DOHH2 (cell line): Measurements from ENCODE around the gene CHKA.
A peak's percentile ranks its signal among the peaks of the same experiment; 100 is the strongest.

Experiments used
- H3F3A ChIP-seq: fragments of 200-600 bp; sonication (generic), shearing (Covaris generic); 2 replicates; pipeline ENCODE4 v1.6.0; 2016; ENCODE audit warnings: antibody characterized with exemption, mild to moderate bottlenecking; ENCODE audit not compliant: control insufficient read depth, insufficient read depth
- H3K27ac ChIP-seq: fragments of 200-600 bp; sonication (generic); 2 replicates; pipeline ENCODE4 v1.5.1; 2014; ENCODE audit warnings: low read depth, mild to moderate bottlenecking, low read length, moderate library complexity
- H3K27me3 ChIP-seq: fragments of 200-600 bp; sonication (generic); 2 replicates; pipeline ENCODE4 v1.6.1; 2014; ENCODE audit warnings: mild to moderate bottlenecking, low read length, mixed read lengths; ENCODE audit not compliant: control insufficient read depth
- H3K36me3 ChIP-seq: fragments of 200-600 bp; sonication (generic); 2 replicates; pipeline ENCODE4 v1.6.1; 2014; ENCODE audit warnings: mild to moderate bottlenecking, low read length, moderate library complexity, mixed read lengths; ENCODE audit not compliant: control insufficient read depth
- H3K4me1 ChIP-seq: fragments of 200-600 bp; sonication (generic); 2 replicates; pipeline ENCODE4 v1.6.1; 2014; ENCODE audit warnings: mild to moderate bottlenecking, low read length, mixed read lengths; ENCODE audit not compliant: control insufficient read depth
- H3K4me2 ChIP-seq: fragments of 200-600 bp; sonication (generic); 2 replicates; pipeline ENCODE4 v1.6.0; 2014; ENCODE audit warnings: mild to moderate bottlenecking, low read length, moderate library complexity
- H3K4me3 ChIP-seq: fragments of 200-600 bp; sonication (generic); 2 replicates; pipeline ENCODE4 v1.5.1; 2014; ENCODE audit warnings: mild to moderate bottlenecking, low read length, mixed read lengths
- H3K79me2 ChIP-seq: fragments of 200-600 bp; sonication (generic); 2 replicates; pipeline ENCODE4 v1.6.1; 2014; ENCODE audit warnings: mild to moderate bottlenecking, low read length, mixed read lengths; ENCODE audit not compliant: control insufficient read depth
- H3K9me2 ChIP-seq: fragments of 200-600 bp; sonication (generic); replicated peaks from 2 replicates; pipeline ENCODE4 v1.6.1; 2014; ENCODE audit warnings: mild to moderate bottlenecking, low read length, mixed read lengths; ENCODE audit not compliant: control insufficient read depth
- H3K9me3 ChIP-seq: fragments of 200-600 bp; sonication (generic); 2 replicates; pipeline ENCODE4 v1.6.1; 2014; ENCODE audit warnings: antibody characterized with exemption, low read length, mixed read lengths; ENCODE audit not compliant: control insufficient read depth, insufficient read depth
- H4K20me1 ChIP-seq: fragments of 200-600 bp; sonication (generic); 2 replicates; pipeline ENCODE4 v1.6.0; 2014; ENCODE audit warnings: low read depth, mild to moderate bottlenecking, antibody characterized with exemption, low read length, moderate library complexity; ENCODE audit not compliant: control insufficient read depth, insufficient read depth
- EZH2phosphoT487 ChIP-seq: fragments of 200-600 bp; sonication (generic); IDR thresholded peaks from 2 replicates; pipeline ENCODE4 v1.6.1; 2017; ENCODE audit warnings: borderline replicate concordance, mild to moderate bottlenecking, antibody characterized with exemption, low read length, moderate library complexity, mixed read lengths
- TF ChIP-seq, protein P1 (sequence below): fragments of 200-600 bp; sonication (generic); IDR thresholded peaks from one replicate; pipeline ENCODE4 v1.5.1; 2014; ENCODE audit warnings: antibody characterized with exemption, mild to moderate bottlenecking, low read depth, low read length; ENCODE audit not compliant: poor library complexity, severe bottlenecking

Gene CHKA

DNA sequence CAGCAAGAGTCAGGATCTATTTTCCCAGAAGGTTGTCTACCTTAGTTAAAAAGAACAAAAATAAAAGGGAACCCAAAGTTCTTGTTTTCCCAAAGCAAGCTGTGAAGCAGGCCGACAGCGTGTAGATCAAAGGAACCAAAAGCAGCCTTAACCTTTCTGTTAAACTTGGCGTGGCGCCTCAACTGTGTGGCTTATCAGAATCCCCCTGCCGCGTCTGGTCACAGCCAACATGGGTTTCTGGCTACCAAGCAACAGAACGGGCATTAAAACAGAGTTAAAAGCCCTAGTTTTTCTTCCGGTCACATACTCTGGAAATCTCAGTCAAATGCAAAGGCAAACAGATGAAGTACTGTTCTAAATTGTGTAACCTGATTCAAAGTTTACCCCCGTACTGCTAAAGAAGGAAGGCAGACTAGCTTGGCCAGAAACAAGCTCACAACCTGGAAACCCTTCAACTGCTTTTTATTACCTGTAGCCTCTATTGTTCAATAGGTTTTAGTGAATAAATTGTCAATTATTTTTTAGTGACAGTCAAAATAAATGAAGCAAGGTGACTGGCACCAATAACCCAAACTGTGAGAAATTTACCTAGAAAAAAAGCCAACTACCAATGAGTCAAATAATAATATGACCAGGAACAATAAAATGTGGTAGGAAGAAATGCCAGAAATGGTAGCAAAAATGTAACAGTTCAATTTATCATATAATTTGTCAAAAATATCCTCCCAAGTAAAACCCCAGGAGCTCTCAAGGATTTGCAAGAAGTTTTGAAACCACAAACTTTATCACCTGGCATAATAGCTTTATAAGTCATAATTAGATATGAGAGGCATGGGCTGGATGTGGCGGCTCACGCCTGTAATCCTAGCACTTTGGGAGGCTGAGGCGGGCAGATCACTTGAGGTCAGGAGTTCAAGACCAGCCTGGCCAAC, 21.4 kb downstream of the CHKA start:
- Histone ChIP-seq H3K9me2 (no peaks in the 10 kb centered on the region), H3K4me3 (peak overlapping the region; percentile 8), H3K27ac (no peak overlapping the region), H3K4me2 (peak overlapping the region; percentile 39), H4K20me1 (no peaks in the 10 kb centered on the region), H3K27me3 (no peaks in the 10 kb centered on the region), H3F3A (0 out of 2 replicates have a peak, but pooled peaks cover 3% of the 10 kb centered on the region), H3K9me3 (no peaks in the 10 kb centered on the region), H3K79me2 (peaks cover 54% of the 10 kb centered on the region), H3K36me3 (no peaks in the 10 kb centered on the region; the same call in none of the 2 replicates), H3K4me1 (peaks cover 26% of the 10 kb centered on the region)
- TF ChIP-seq, protein P1, sequence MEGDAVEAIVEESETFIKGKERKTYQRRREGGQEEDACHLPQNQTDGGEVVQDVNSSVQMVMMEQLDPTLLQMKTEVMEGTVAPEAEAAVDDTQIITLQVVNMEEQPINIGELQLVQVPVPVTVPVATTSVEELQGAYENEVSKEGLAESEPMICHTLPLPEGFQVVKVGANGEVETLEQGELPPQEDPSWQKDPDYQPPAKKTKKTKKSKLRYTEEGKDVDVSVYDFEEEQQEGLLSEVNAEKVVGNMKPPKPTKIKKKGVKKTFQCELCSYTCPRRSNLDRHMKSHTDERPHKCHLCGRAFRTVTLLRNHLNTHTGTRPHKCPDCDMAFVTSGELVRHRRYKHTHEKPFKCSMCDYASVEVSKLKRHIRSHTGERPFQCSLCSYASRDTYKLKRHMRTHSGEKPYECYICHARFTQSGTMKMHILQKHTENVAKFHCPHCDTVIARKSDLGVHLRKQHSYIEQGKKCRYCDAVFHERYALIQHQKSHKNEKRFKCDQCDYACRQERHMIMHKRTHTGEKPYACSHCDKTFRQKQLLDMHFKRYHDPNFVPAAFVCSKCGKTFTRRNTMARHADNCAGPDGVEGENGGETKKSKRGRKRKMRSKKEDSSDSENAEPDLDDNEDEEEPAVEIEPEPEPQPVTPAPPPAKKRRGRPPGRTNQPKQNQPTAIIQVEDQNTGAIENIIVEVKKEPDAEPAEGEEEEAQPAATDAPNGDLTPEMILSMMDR, result no peak
- no peak for TF ChIP-seq EZH2phosphoT487

DNA sequence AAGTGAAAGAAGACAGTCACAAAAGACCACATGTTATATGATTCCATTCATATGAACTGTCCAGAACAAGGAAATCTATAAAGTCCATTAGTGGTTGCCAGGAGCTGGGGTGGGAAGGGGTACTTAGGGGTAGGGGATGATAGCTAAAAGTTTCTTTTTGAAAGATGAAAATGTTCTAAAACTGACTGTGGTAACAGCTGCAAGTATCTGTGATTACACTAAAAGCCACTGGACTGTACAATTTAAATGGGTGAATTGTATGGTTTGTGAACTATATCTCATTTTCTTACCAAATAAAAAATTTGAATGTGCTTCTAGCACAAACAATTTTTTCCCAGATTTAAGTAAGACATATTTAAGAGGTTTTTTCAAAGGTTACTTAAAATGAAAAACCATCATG, 22.1 kb downstream of the CHKA start:
- Histone ChIP-seq H4K20me1 (no peaks in the 10 kb centered on the region), H3K27me3 (no peaks in the 10 kb centered on the region), H3K4me2 (peak overlapping the region; percentile 39), H3K79me2 (peaks cover 47% of the 10 kb centered on the region), H3K9me3 (no peaks in the 10 kb centered on the region), H3K4me3 (peak overlapping the region; percentile 8; the same call in 1 of the 2 replicates), H3K27ac (no peak overlapping the region), H3K4me1 (peaks cover 26% of the 10 kb centered on the region), H3F3A (0 out of 2 replicates have a peak, but pooled peaks cover 3% of the 10 kb centered on the region), H3K9me2 (no peaks in the 10 kb centered on the region), H3K36me3 (no peaks in the 10 kb centered on the region; the same call in none of the 2 replicates)
- no peak for TF ChIP-seq EZH2phosphoT487
- TF ChIP-seq, protein P1, result no peak

DNA sequence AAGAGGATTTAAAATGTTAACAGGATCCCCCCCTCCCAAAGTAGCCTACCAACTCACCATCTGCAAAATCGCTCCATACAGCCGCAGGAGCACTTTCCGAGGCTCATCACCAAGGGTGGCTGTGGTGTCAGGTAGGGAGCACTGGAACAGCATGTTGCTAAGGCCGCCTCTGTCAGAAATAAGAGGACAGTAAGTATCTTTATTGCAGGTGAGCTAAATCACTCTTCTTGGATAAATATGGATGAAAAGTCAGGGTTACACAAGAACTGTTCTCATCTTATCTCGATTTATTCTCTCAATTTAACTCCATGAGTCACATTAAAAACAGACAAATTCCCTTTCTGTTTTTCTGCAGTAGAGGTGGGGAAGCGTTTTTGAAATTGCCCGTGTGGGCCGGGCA, 24.2 kb downstream of the CHKA start:
- no peaks in the 10 kb centered on the region for H3K27me3 ChIP-seq
- no peaks in the 10 kb centered on the region for H4K20me1 ChIP-seq
- H3K4me3 ChIP-seq, result no peak overlapping the region
- H3K36me3 ChIP-seq, result no peaks in the 10 kb centered on the region; the same call in none of the 2 replicates
- TF ChIP-seq, protein P1, result no peak
- TF ChIP-seq EZH2phosphoT487, result no peak
- H3K4me1 ChIP-seq, result peaks cover 26% of the 10 kb centered on the region
- H3K4me2 ChIP-seq, result no peak overlapping the region
- no peak overlapping the region for H3K27ac ChIP-seq
- 0 out of 2 replicates have a peak, but pooled peaks cover 3% of the 10 kb centered on the region for H3F3A ChIP-seq
- H3K9me3 ChIP-seq, result no peaks in the 10 kb centered on the region
- no peaks in the 10 kb centered on the region for H3K9me2 ChIP-seq
- H3K79me2 ChIP-seq, result peaks cover 28% of the 10 kb centered on the region
